ENCODE data around the gene DHX35.

Gene DHX35

GRCh38 chr20:38985603-38986170, 23.5 kb downstream of the DHX35 start:
- no peaks in the 10 kb centered on the region for H3F3A ChIP-seq (ENCODE audit: low read depth)
- H3K9ac ChIP-seq (ENCODE audit: low read depth, low read length, poor library complexity, severe bottlenecking), result no peak overlapping the region
- H3K4me1 ChIP-seq (ENCODE audit: insufficient read depth, low read length, poor library complexity, severe bottlenecking), result peaks cover 21% of the 10 kb centered on the region
- H3K4me2 ChIP-seq (ENCODE audit: low read depth, low read length, poor library complexity, severe bottlenecking), result no peak overlapping the region
- H3K79me2 ChIP-seq (ENCODE audit: insufficient read depth, low read length), result no peaks in the 10 kb centered on the region
- H2AFZ ChIP-seq (ENCODE audit: low read length), result no peak overlapping the region
- TF ChIP-seq EZH2phosphoT487 (IDR thresholded peaks at IDR 0.05; ENCODE audit: borderline replicate concordance) (no peak), CTCF (conservative IDR thresholded peaks at IDR 0.05; ENCODE audit: low read length) (no peak)
- no peaks in the 10 kb centered on the region for H3K9me2 ChIP-seq (replicated peaks; ENCODE audit: low read depth, low read length)
- H3K4me3 ChIP-seq (ENCODE audit: low read length, poor library complexity, severe bottlenecking), result no peak overlapping the region
- H4K20me1 ChIP-seq (ENCODE audit: insufficient read depth, low read length, poor library complexity, severe bottlenecking), result peaks cover 8% of the 10 kb centered on the region
- H3K27me3 ChIP-seq (ENCODE audit: insufficient read depth, low read length, poor library complexity, severe bottlenecking), result no peaks in the 10 kb centered on the region
- H3K36me3 ChIP-seq (ENCODE audit: insufficient read depth, low read length), result peaks cover 21% of the 10 kb centered on the region; the same call in 1 of the 2 replicates
- H3K9me3 ChIP-seq (ENCODE audit: insufficient read depth, low read depth, low read length), result no peaks in the 10 kb centered on the region

- Histone ChIP-seq H3K27me3 (ENCODE audit: insufficient read depth, low read length, poor library complexity, severe bottlenecking) (no peaks in the 10 kb centered on the region), H4K20me1 (ENCODE audit: insufficient read depth, low read length, poor library complexity, severe bottlenecking) (peaks cover 6% of the 10 kb centered on the region), H3K9ac (ENCODE audit: low read depth, low read length, poor library complexity, severe bottlenecking) (no peak overlapping the region), H2AFZ (ENCODE audit: low read length) (no peak overlapping the region), H3K79me2 (ENCODE audit: insufficient read depth, low read length) (no peaks in the 10 kb centered on the region), H3K4me3 (ENCODE audit: low read length, poor library complexity, severe bottlenecking) (no peak overlapping the region), H3K4me1 (ENCODE audit: insufficient read depth, low read length, poor library complexity, severe bottlenecking) (peaks cover 20% of the 10 kb centered on the region), H3K9me3 (ENCODE audit: insufficient read depth, low read depth, low read length) (no peaks in the 10 kb centered on the region), H3F3A (ENCODE audit: low read depth) (no peaks in the 10 kb centered on the region), H3K36me3 (ENCODE audit: insufficient read depth, low read length) (peaks cover 26% of the 10 kb centered on the region; the same call in 1 of the 2 replicates), H3K4me2 (ENCODE audit: low read depth, low read length, poor library complexity, severe bottlenecking) (no peak overlapping the region), H3K9me2 (replicated peaks; ENCODE audit: low read depth, low read length) (no peaks in the 10 kb centered on the region)
- no peak for TF ChIP-seq EZH2phosphoT487 (IDR thresholded peaks at IDR 0.05; ENCODE audit: borderline replicate concordance)
These were observed 24.5 kb downstream of the DHX35 start for GRCh38 chr20:38986663-38987062.

- Histone ChIP-seq H3K27me3 (ENCODE audit: insufficient read depth, low read length, poor library complexity, severe bottlenecking) (no peaks in the 10 kb centered on the region), H3K79me2 (ENCODE audit: insufficient read depth, low read length) (no peaks in the 10 kb centered on the region), H3K9me2 (replicated peaks; ENCODE audit: low read depth, low read length) (no peaks in the 10 kb centered on the region), H4K20me1 (ENCODE audit: insufficient read depth, low read length, poor library complexity, severe bottlenecking) (no peaks in the 10 kb centered on the region), H3K36me3 (ENCODE audit: insufficient read depth, low read length) (peaks cover 26% of the 10 kb centered on the region; the same call in 1 of the 2 replicates), H3K4me2 (ENCODE audit: low read depth, low read length, poor library complexity, severe bottlenecking) (no peak overlapping the region), H3K4me1 (ENCODE audit: insufficient read depth, low read length, poor library complexity, severe bottlenecking) (peaks cover 11% of the 10 kb centered on the region), H3K9ac (ENCODE audit: low read depth, low read length, poor library complexity, severe bottlenecking) (no peak overlapping the region), H3K9me3 (ENCODE audit: insufficient read depth, low read depth, low read length) (no peaks in the 10 kb centered on the region), H3K4me3 (ENCODE audit: low read length, poor library complexity, severe bottlenecking) (no peak overlapping the region), H3F3A (ENCODE audit: low read depth) (no peaks in the 10 kb centered on the region), H2AFZ (ENCODE audit: low read length) (no peak overlapping the region)
- TF ChIP-seq CTCF (conservative IDR thresholded peaks at IDR 0.05; ENCODE audit: low read length) (no peak), EZH2phosphoT487 (IDR thresholded peaks at IDR 0.05; ENCODE audit: borderline replicate concordance) (no peak)
These were observed 25.6 kb downstream of the DHX35 start for GRCh38 chr20:38987777-38988176.

GRCh38 chr20:38990728-38991127, 28.6 kb downstream of the DHX35 start:
- H2AFZ ChIP-seq (ENCODE audit: low read length), result no peak overlapping the region
- no peaks in the 10 kb centered on the region for H4K20me1 ChIP-seq (ENCODE audit: insufficient read depth, low read length, poor library complexity, severe bottlenecking)
- no peak for TF ChIP-seq CTCF (conservative IDR thresholded peaks at IDR 0.05; ENCODE audit: low read length)
- TF ChIP-seq EZH2phosphoT487 (IDR thresholded peaks at IDR 0.05; ENCODE audit: borderline replicate concordance), result no peak
- peaks cover 29% of the 10 kb centered on the region; the same call in 1 of the 2 replicates for H3K36me3 ChIP-seq (ENCODE audit: insufficient read depth, low read length)
- H3K4me1 ChIP-seq (ENCODE audit: insufficient read depth, low read length, poor library complexity, severe bottlenecking), result peaks cover 1% of the 10 kb centered on the region
- no peak overlapping the region for H3K9ac ChIP-seq (ENCODE audit: low read depth, low read length, poor library complexity, severe bottlenecking)
- H3K4me3 ChIP-seq (ENCODE audit: low read length, poor library complexity, severe bottlenecking), result no peak overlapping the region
- H3K4me2 ChIP-seq (ENCODE audit: low read depth, low read length, poor library complexity, severe bottlenecking), result no peak overlapping the region
- H3K9me3 ChIP-seq (ENCODE audit: insufficient read depth, low read depth, low read length), result no peaks in the 10 kb centered on the region
- H3K27me3 ChIP-seq (ENCODE audit: insufficient read depth, low read length, poor library complexity, severe bottlenecking), result no peaks in the 10 kb centered on the region
- H3F3A ChIP-seq (ENCODE audit: low read depth), result no peaks in the 10 kb centered on the region
- H3K79me2 ChIP-seq (ENCODE audit: insufficient read depth, low read length), result no peaks in the 10 kb centered on the region
- no peaks in the 10 kb centered on the region for H3K9me2 ChIP-seq (replicated peaks; ENCODE audit: low read depth, low read length)

Measured in Loucy (cell line).